ENCODE measurements around the gene LFNG.

The LFNG gene

GRCh38 chr7:2519119-2519930 is at the start of gene LFNG:
TSS of gene LFNG (plus strand) at chr7:2519774. CDS start at chr7:2519862, 88 bp downstream.
- peak; percentile 87 to 89 for DNase-seq

DNA sequence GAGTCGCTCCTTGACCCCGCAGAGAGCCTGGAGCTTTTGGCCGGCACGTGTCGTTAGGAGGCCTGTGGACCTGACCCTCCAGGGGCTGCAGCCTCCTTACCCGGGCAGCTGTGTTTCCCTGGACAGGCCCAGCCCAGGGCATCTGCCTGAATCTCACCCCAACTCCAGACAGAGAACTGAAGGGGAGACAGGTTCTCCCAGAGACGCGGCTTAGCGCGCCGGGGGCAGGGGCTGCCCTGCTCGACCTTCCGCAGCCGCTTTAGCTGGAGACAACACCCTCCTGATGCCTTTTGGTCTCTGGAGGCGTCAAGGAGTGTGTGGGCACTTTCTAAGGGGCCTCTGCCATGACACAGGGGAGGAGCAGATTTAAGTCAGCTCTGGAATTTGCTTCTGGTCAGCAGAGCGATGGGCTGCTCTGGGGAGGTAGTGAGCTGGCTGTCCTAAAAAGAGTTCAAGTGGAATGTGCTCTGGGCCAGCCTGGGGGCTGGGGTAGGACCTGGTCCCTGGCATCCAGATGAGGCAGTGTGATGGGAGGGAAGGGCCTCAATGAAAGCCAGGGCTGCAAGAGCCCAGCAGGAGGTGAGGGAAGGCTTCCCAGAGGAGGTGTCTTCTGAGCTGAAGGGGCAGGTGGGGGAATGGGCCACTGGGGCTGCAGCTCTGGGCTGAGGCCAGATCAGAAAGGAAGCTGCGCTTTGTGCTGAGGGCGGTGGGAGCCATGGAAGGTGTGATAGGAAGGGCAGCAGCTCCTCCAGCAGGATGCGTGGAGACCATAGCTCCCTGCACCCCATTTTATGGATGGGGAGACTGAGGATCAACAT is 49.2 kb upstream of the LFNG start:
- no peak for DNase-seq

GRCh38 chr7:2471022-2471329 is 48.6 kb upstream of the LFNG start:
- DNase-seq, result no peak

- DNase-seq, result no peak
These were observed 48.2 kb upstream of the LFNG start for GRCh38 chr7:2471396-2471795.

GRCh38 chr7:2472739-2473138 is 46.8 kb upstream of the LFNG start:
- no peak for DNase-seq

- no peak for DNase-seq
These were observed 45.9 kb upstream of the LFNG start for GRCh38 chr7:2473496-2474180.

DNA sequence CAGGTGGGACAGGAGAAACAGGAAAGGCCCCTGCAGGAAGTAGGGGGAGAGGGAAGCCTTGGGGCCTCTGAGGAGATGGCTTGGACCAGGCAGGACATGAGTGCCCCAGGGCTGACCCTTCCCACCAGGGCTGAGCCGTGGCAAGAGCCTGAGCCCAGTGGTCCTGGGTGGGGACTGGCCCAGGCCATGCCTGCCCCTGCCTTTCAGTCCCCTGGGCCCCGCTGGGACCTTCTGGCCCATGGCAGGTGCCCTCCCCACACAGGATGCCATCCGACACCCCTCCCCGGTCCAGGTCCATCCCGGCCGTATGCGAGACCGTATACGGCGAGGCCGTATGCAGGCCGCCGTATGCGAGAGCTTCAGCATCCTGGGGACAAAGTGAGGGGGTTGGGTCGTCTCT is 45.4 kb upstream of the LFNG start:
- no peak for DNase-seq

DNA sequence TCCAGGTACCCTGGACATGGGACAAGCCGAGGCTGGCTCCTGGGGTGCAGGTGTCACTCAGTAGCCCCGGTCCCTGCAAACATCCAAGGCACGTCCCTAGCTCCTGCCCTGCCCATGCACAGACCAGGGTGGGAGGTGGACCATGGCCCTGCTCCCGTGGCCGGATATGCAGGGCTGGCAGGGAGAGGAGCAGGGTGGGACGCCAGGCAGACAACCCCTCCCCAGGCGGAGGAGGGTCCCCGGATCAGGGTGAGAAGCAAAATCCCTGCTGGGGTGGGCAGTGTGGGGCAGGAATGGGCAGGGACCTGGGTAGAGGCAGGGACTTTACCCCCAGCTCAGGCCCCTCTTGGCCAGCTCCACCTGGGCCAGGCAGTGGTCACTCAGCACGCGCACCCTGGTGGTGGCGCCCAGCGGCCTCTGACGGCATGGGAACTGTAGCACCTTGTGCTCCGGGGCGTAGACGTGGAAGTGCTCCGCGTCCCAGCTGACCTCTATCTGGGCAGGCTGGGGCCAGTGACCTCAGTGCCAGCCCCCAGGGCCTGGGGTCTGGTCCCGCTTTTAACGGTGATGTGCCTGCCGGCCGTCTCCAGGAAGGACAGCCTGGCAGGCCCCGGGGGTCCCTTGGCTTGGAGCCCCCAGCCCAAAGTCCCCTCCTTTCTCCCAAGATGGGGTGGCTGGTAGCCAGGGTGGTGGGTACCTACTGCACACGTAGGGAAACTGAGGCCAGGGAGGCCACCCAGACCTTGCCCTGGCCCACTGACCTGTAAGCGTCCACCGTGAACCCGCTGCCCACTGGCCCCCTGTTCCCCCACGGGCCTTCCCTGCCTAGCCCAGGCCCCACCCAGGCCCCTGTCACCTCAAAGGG is 44.5 kb upstream of the LFNG start:
- no peak for DNase-seq

- DNase-seq, result no peak
These were observed 43.9 kb upstream of the LFNG start for GRCh38 chr7:2475678-2476015.

- no peak for DNase-seq
These were observed 43.3 kb upstream of the LFNG start, which contains the start of gene GRIFIN for GRCh38 chr7:2476298-2476697. TSS of gene GRIFIN (minus strand) at chr7:2476398. CDS start at chr7:2476383, 15 bp downstream.

GRCh38 chr7:2476776-2477446 is 42.7 kb upstream of the LFNG start:
- DNase-seq, result no peak

DNA sequence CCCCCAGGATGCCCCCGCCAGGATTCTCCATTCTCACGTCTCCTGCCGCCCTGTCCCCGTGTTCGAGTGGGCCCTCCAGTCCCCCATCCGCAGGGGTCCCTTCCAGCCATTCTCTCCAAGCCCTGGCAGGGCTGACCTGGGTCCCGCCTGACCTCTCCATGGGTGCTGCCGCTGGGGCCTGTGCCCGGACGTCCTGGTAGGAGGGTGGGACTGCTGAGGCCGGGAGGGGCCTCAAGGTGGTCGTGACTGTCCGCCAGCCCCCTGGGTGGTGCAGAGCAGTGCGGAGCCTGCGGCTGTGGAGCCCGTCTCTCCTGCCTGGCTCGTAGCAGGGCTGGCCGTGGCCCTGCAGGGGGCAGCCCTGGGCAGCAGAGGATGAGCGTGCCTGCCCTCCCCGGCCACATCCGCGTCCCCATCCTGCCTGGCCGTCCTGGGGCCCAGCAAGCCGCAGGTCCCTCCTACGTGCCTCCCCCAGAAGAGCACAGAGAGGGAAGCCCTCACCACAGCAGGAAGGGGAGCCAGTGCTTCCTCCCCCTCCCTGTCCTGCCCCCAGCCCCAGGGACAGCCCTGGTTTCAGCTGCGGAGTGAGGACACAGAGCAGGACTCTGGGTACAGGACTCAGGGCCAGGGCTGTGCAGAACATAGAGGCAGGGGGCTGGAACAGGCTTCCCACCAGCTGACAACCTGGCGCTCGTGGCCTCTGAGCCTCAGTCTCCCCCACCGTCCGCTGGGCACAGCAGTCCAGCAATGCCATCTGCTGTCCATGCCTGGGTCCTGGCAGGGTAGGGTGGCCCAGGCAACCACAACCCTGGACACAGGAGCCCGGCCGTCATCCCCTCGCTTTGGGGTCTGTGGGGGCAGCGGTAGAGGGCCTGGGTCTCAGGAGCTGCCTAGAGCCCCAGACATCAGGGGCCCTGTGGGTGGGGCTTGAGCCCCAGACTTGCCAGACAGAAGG is 41.9 kb upstream of the LFNG start:
- DNase-seq, result peak; percentile 74 to 81

- no peak for DNase-seq
These were observed 41.2 kb upstream of the LFNG start for GRCh38 chr7:2478399-2478785.

DNA sequence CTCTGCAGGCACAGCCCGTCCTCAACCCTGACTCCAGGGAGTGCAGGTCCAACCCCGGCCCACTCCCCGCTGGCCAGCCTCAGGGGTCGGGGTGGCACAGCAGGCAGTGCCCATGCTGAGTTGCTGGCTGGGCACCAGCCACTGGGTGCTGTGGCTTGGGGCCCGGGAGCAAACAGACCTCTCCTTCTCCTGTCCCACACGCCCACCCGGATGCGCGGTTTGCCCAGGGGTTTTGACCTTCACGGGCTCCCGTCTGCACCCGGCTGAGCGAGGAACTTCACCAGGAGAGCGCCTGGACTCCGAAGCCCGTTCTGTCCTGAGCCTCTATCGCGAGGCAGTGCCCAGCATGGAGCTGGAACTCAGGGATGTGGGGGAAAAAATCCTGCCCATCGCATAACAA is 40.8 kb upstream of the LFNG start:
- DNase-seq, result no peak

DNA sequence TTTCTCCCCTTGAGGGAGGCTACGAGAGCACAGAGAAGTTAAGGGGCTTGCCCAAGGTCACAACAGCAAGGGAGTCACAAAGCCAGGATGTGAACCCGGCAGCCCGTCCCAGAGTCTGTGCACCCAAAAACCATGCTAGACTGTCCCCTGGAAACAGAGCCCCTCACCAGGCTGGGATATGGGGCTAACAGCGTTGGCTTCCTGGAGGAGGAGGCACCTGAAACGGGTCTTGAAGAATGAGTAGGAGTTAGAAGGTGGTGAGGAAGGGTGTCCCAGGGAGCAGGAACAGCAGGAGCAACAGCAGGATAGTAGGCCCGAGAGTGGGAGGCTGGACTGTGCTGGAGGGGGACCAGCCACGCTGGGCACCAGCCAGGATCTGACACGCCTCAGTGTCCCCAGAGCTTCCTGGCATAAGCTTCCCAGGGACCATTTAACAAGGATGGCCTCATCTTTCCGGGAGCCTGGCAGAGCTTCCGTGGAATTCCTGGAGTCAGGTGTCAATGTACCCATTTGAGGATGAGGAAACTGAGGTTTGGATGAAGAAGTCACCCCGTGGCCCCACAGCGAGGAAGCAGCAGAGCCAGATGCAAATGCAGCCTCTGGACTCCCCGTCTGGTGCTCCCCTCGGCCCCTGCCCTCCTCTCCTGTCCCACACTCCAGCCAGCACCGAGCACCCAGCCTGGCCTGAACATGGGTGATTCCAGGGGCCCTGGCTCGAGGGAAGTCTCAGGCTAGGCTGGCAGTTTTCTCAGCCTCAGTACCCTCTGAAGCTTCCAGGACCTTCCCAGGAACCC is 40.1 kb upstream of the LFNG start:
- no peak for DNase-seq

- no peak for DNase-seq
These were observed 39.5 kb upstream of the LFNG start for GRCh38 chr7:2480070-2480408.

DNA sequence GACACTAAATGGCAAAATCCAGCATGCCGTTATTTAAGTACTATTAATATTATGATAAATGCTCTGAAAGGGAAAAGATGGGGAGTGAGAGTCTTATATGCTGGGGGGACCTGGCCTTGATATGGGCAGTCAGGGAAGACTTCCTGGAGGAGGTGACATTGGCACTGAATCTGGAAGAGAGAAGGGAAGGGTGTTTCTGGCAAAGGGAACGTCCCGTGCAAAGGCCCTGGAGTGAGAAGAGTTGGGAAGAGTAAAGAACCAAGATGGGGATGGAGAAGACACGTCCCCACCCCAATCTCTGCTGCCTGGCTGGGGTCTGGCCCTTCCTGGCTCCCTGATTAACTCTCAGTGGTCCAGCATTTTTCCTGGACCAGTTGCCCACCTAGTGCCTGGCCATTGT is 38.4 kb upstream of the LFNG start:
- no peak for DNase-seq

DNA sequence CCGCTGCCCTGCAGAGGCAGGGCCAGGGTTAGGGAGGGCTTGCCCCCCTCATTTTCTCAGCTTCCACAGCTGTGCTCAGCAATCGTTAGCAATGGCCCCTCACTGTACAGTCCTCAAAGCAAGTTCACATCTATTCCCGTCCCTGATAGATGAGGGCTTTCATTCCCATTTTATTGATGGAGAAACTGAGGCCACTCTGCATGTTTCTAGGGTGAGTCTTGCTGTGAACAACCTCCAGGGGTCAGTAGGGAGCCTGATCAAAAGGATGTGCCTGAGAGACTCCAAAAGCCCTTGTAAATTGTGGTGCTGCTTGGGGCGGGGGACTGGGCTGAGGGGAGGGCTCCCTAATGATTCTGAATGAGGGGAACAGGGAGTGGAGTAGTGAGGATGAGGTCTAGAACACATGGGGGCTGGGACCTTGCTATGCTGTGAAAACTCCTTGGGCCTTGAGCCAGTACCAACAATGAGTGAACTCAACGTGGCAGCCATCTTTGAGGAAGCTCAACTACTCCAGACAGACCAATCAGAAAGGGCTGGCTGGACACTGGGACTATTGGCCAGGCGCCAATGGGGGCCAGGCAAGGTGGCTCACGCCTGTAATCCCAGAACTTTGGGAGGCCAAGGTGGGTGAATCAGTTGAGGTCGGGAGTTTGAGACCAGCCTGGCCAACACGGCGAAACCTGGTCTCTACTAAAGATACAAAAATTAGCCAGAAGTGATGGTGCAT is 36.7 kb upstream of the LFNG start:
- no peak for DNase-seq

- no peak for DNase-seq
These were observed 36.1 kb upstream of the LFNG start for GRCh38 chr7:2483494-2483893.

- DNase-seq, result no peak
These were observed 34.7 kb upstream of the LFNG start for GRCh38 chr7:2484868-2485267.

Measured in activated T-cell treated with anti-CD3 and anti-CD28 coated beads, Interleukin-2, amount 50 U/mL, for 48 hours (primary cell).